Chondrocyte (in vitro differentiated cells): ENCODE results near the gene ZNF784. TPM values are rescaled to one million over a fixed set of nuclear protein-coding genes. Genes with fewer than 3 reads are reported as not detected.

Source experiments
- DNase-seq: peaks from one replicate; pipeline ENCODE4 v3.0.0; 2021; ENCODE audit warnings: mixed read lengths, low spot score
- H3K27ac Mint-ChIP-seq: one replicate; pipeline ENCODE4 v1.8.0; 2021; ENCODE audit warnings: mild to moderate bottlenecking, moderate library complexity, mixed read lengths; ENCODE audit not compliant: unreplicated experiment
- H3K27me3 Mint-ChIP-seq: 2 replicates; pipeline ENCODE4 v1.8.0; 2021; ENCODE audit warnings: low read depth, mixed read lengths
- H3K36me3 Mint-ChIP-seq: 2 replicates; pipeline ENCODE4 v1.8.0; 2021; ENCODE audit warnings: low read depth, mixed read lengths
- H3K4me1 Mint-ChIP-seq: 2 replicates; pipeline ENCODE4 v1.8.0; 2021; ENCODE audit warnings: low read depth, mild to moderate bottlenecking, mixed read lengths
- H3K4me3 Mint-ChIP-seq: one replicate; pipeline ENCODE4 v1.8.0; 2021; ENCODE audit warnings: mild to moderate bottlenecking, moderate library complexity, mixed read lengths; ENCODE audit not compliant: unreplicated experiment
- H3K9me3 Mint-ChIP-seq: 2 replicates; pipeline ENCODE4 v1.8.0; 2021; ENCODE audit warnings: low read depth, mixed read lengths
- CTCF ChIP-seq: fragments of 200-600 bp; sonication (generic); IDR thresholded peaks from 2 replicates; pipeline ENCODE4 v1.5.0; 2021; ENCODE audit warnings: antibody characterized with exemption, mild to moderate bottlenecking, moderate library complexity
- total RNA-seq: library from RNA; stranded (reverse); gene quantifications from 3 replicates; pipeline ENCODE4 v1.2.1, GENCODE V29; 2021

Gene ZNF784
- total RNA-seq, 1 donor from 2014 or later, result 6.4 TPM

- TF ChIP-seq CTCF, result no peak
- peak overlapping the region; percentile 95 for H3K4me3 Mint-ChIP-seq
- no peaks in the 10 kb centered on the region for H3K27me3 Mint-ChIP-seq
- no peak for DNase-seq
- peak overlapping the region; percentile 100 for H3K27ac Mint-ChIP-seq
- H3K36me3 Mint-ChIP-seq, result peaks cover 6% of the 10 kb centered on the region
- H3K4me1 Mint-ChIP-seq, result peaks cover 43% of the 10 kb centered on the region
- H3K9me3 Mint-ChIP-seq, result no peaks in the 10 kb centered on the region
Measured at GRCh38 chr19:55633861-55634260, 9.5 kb upstream of the ZNF784 start.

- Mint-ChIP-seq H3K9me3 (no peaks in the 10 kb centered on the region), H3K4me3 (no peak overlapping the region), H3K27ac (no peak overlapping the region), H3K4me1 (peaks cover 36% of the 10 kb centered on the region), H3K27me3 (no peaks in the 10 kb centered on the region), H3K36me3 (peaks cover 3% of the 10 kb centered on the region)
- no peak for DNase-seq
- peak; percentile 83 for TF ChIP-seq CTCF
Measured at GRCh38 chr19:55632463-55632834, 8.1 kb upstream of the ZNF784 start.

GRCh38 chr19:55626350-55626749 is 2.0 kb upstream of the ZNF784 start:
- Mint-ChIP-seq H3K9me3 (no peaks in the 10 kb centered on the region), H3K4me1 (peaks cover 18% of the 10 kb centered on the region), H3K4me3 (no peak overlapping the region), H3K27me3 (no peaks in the 10 kb centered on the region), H3K27ac (no peak overlapping the region), H3K36me3 (no peaks in the 10 kb centered on the region)
- DNase-seq, result no peak
- TF ChIP-seq CTCF, result no peak

GRCh38 chr19:55625004-55625326 is 599 bp upstream of the ZNF784 start:
- Mint-ChIP-seq H3K27me3 (no peaks in the 10 kb centered on the region), H3K27ac (peak overlapping the region; percentile 99), H3K4me3 (peak overlapping the region; percentile 87), H3K36me3 (peaks cover 4% of the 10 kb centered on the region), H3K4me1 (peaks cover 18% of the 10 kb centered on the region), H3K9me3 (no peaks in the 10 kb centered on the region)
- DNase-seq, result no peak
- TF ChIP-seq CTCF, result no peak

GRCh38 chr19:55623561-55623960 is 805 bp downstream of the ZNF784 start:
- DNase-seq, result no peak
- peaks cover 4% of the 10 kb centered on the region for H3K36me3 Mint-ChIP-seq
- H3K4me1 Mint-ChIP-seq, result peaks cover 18% of the 10 kb centered on the region

More at GRCh38 chr19:55623561-55623960, 805 bp downstream of the ZNF784 start:
- Mint-ChIP-seq H3K4me3 (peak overlapping the region; percentile 87), H3K27me3 (no peaks in the 10 kb centered on the region), H3K27ac (peak overlapping the region; percentile 4), H3K9me3 (no peaks in the 10 kb centered on the region)
- no peak for TF ChIP-seq CTCF
